H9 (cell line): ENCODE data around the gene CDH13. TPM values are rescaled to one million over a fixed set of nuclear protein-coding genes. Genes with fewer than 3 reads are reported as not detected.

Experiments
- DNase-seq: peaks from one replicate; pipeline ENCODE4 v3.0.0-alpha.2; 2017
- H2AFZ ChIP-seq: one replicate; pipeline ENCODE4 v1.6.1; 2013; ENCODE audit warnings: mild to moderate bottlenecking, low read length, control low read depth, moderate library complexity
- H2AK5ac ChIP-seq: 2 replicates; pipeline ENCODE4 v1.6.1; 2013; ENCODE audit warnings: low read length, control low read depth, mixed read lengths; ENCODE audit not compliant: insufficient read length
- H2BK120ac ChIP-seq: one replicate; pipeline ENCODE4 v1.6.1; 2013; ENCODE audit warnings: low read depth, mild to moderate bottlenecking, low read length, control low read depth, inconsistent platforms; ENCODE audit not compliant: poor library complexity, severe bottlenecking
- H2BK12ac ChIP-seq: 2 replicates; pipeline ENCODE4 v1.6.1; 2013; ENCODE audit warnings: low read length, control low read depth, mixed read lengths, low read depth; ENCODE audit not compliant: insufficient read length
- H2BK15ac ChIP-seq: 2 replicates; pipeline ENCODE4 v1.6.1; 2013; ENCODE audit warnings: low read depth, low read length, control low read depth
- H2BK20ac ChIP-seq: one replicate; pipeline ENCODE4 v1.6.1; 2013; ENCODE audit warnings: low read depth, mild to moderate bottlenecking, low read length, control low read depth, inconsistent platforms; ENCODE audit not compliant: poor library complexity, severe bottlenecking
- H2BK5ac ChIP-seq: 2 replicates; pipeline ENCODE4 v1.6.1; 2013; ENCODE audit warnings: low read length, control low read depth, mixed read lengths; ENCODE audit not compliant: insufficient read length
- H3K14ac ChIP-seq: 2 replicates; pipeline ENCODE4 v1.6.1; 2013; ENCODE audit warnings: low read length, control low read depth; ENCODE audit not compliant: insufficient read depth
- H3K18ac ChIP-seq: 2 replicates; pipeline ENCODE4 v1.6.1; 2013; ENCODE audit warnings: low read depth, mild to moderate bottlenecking, mixed read lengths, low read length, control low read depth; ENCODE audit not compliant: insufficient read length
- H3K23ac ChIP-seq: 2 replicates; pipeline ENCODE4 v1.6.1; 2013; ENCODE audit warnings: low read length, control low read depth, mixed read lengths, low read depth; ENCODE audit not compliant: insufficient read length
- H3K23me2 ChIP-seq: 2 replicates; pipeline ENCODE4 v1.6.1; 2013; ENCODE audit warnings: low read depth, mild to moderate bottlenecking, mixed read lengths, low read length, control low read depth; ENCODE audit not compliant: insufficient read length, poor library complexity, severe bottlenecking
- H3K27ac ChIP-seq: 2 replicates; pipeline ENCODE4 v1.5.1; 2013; ENCODE audit warnings: low read length, control low read depth, mixed read lengths, low read depth; ENCODE audit not compliant: insufficient read length
- H3K27me3 ChIP-seq: 2 replicates; pipeline ENCODE4 v1.6.1; 2013; ENCODE audit warnings: low read length, control low read depth, inconsistent platforms; ENCODE audit not compliant: insufficient read depth
- H3K4ac ChIP-seq: 2 replicates; pipeline ENCODE4 v1.6.1; 2013; ENCODE audit warnings: low read depth, mild to moderate bottlenecking, control low read depth, inconsistent platforms, low read length, moderate library complexity
- H3K4me1 ChIP-seq: 2 replicates; pipeline ENCODE4 v1.6.1; 2013; ENCODE audit warnings: low read length, control low read depth, inconsistent platforms; ENCODE audit not compliant: insufficient read depth
- H3K4me2 ChIP-seq: 2 replicates; pipeline ENCODE4 v1.6.1; 2013; ENCODE audit warnings: low read length, control low read depth, mixed read lengths; ENCODE audit not compliant: insufficient read length, insufficient read depth
- H3K56ac ChIP-seq: 2 replicates; pipeline ENCODE4 v1.6.1; 2013; ENCODE audit warnings: low read depth, mild to moderate bottlenecking, mixed read lengths, low read length, control low read depth; ENCODE audit not compliant: insufficient read length
- H3K79me1 ChIP-seq: 2 replicates; pipeline ENCODE4 v1.6.1; 2013; ENCODE audit warnings: low read depth, mild to moderate bottlenecking, moderate library complexity, low read length, control low read depth, inconsistent platforms; ENCODE audit not compliant: insufficient read depth, poor library complexity, severe bottlenecking
- H3K79me2 ChIP-seq: 2 replicates; pipeline ENCODE4 v1.6.1; 2013; ENCODE audit warnings: low read length, control low read depth, inconsistent platforms; ENCODE audit not compliant: insufficient read depth
- H3K9ac ChIP-seq: 2 replicates; pipeline ENCODE4 v1.6.1; 2013; ENCODE audit warnings: low read length, control low read depth, mixed read lengths; ENCODE audit not compliant: insufficient read length; ENCODE audit errors: extremely low read depth
- H3K9me3 ChIP-seq: one replicate; pipeline ENCODE4 v1.6.1; 2013; ENCODE audit warnings: low read depth, low read length, inconsistent platforms; ENCODE audit not compliant: control insufficient read depth
- H3T11ph ChIP-seq: one replicate; pipeline ENCODE4 v1.6.1; 2013; ENCODE audit warnings: mild to moderate bottlenecking, low read length, control low read depth, inconsistent platforms
- H4K20me1 ChIP-seq: one replicate; pipeline ENCODE4 v1.6.1; 2013; ENCODE audit not compliant: control insufficient read depth, insufficient read length, insufficient read depth
- H4K5ac ChIP-seq: 2 replicates; pipeline ENCODE4 v1.6.1; 2013; ENCODE audit warnings: low read depth, mild to moderate bottlenecking, mixed read lengths, low read length, control low read depth; ENCODE audit not compliant: insufficient read length
- H4K8ac ChIP-seq: replicated peaks from 2 replicates; pipeline ENCODE4 v1.6.1; 2013; ENCODE audit warnings: low read length, control low read depth, mixed read lengths, low read depth; ENCODE audit not compliant: insufficient read length
- H4K91ac ChIP-seq: 2 replicates; pipeline ENCODE4 v1.6.1; 2013; ENCODE audit warnings: low read depth, mild to moderate bottlenecking, moderate library complexity, mixed read lengths, low read length, control low read depth; ENCODE audit not compliant: insufficient read length
- H3K27ac Mint-ChIP-seq, 3 experiments: 2 replicates in 2 of 3; 3 replicates in 1 of 3; pipeline ENCODE4 v1.8.0; 2020 to 2021; ENCODE audit warnings: mixed read lengths in 3 of 3, mild to moderate bottlenecking in 1 of 3, moderate library complexity in 1 of 3
- H3K27me3 Mint-ChIP-seq: 2 replicates; pipeline ENCODE4 v1.8.0; 2021; ENCODE audit warnings: low read depth, mild to moderate bottlenecking, moderate library complexity, mixed read lengths
- H3K36me3 Mint-ChIP-seq, 3 experiments: 2 replicates in 2 of 3; 3 replicates in 1 of 3; pipeline ENCODE4 v1.8.0; 2020 to 2021; ENCODE audit warnings: low read depth in 3 of 3, mixed read lengths in 3 of 3; ENCODE audit not compliant: insufficient read depth in 1 of 3
- H3K4me1 Mint-ChIP-seq, 2 experiments: 2 replicates each; pipeline ENCODE4 v1.8.0; 2020; ENCODE audit warnings: mixed read lengths in 2 of 2
- H3K4me3 Mint-ChIP-seq, 2 experiments: 2 replicates in 1 of 2; 3 replicates in 1 of 2; pipeline ENCODE4 v1.8.0; 2020 to 2021; ENCODE audit warnings: mild to moderate bottlenecking in 2 of 2, mixed read lengths in 2 of 2, moderate library complexity in 1 of 2
- H3K9me3 Mint-ChIP-seq, 2 experiments: 2 replicates in 1 of 2; 3 replicates in 1 of 2; pipeline ENCODE4 v1.8.0; 2020; ENCODE audit warnings: mild to moderate bottlenecking in 2 of 2, mixed read lengths in 2 of 2, moderate library complexity in 1 of 2
- WGBS: extraction: QIAGEN DNeasy Blood & Tissue Kit; methylation state at CpG from one replicate; pipeline ENCODE4 v1.1.7; 2013; ENCODE audit warnings: missing lambda C conversion rate, low lambda C conversion rate, mixed read lengths; ENCODE audit not compliant: insufficient read length; ENCODE audit errors: extremely low coverage; 5-methylcytosine and 5-hydroxymethylcytosine counted together
- total RNA-seq: library from RNA; stranded (reverse); gene quantifications from 2 replicates; pipeline ENCODE4 v1.2.1, GENCODE V29; 2021
- TF ChIP-seq, protein P1 (sequence below): fragments of 200-600 bp; sonication (generic); conservative IDR thresholded peaks from 3 replicates; pipeline ENCODE4 v1.8.0; 2021; ENCODE audit warnings: antibody characterized with exemption, mild to moderate bottlenecking

CDH13 gene
- total RNA-seq, 1 experiment from 2014 or later = 1.5 TPM

DNA sequence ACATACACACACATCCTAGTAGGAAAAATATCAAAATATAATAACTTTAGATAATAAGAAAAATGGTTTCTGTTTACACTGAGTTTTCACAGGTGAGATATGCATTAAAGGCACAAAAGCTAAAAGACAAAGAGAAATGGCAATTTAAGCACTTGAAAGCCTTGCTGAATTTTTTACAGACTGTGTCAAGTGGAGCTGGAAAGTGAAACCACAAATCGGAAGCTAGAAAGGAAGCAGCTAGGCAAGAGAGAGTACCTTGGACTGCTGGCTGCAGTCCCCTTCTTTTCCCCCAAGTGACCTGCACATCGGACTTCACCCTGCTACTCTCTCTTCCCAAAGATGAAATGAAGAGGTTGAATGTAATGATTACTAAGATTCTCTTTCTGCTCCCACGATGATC, 135.1 kb downstream of the CDH13 start:
- Histone ChIP-seq H3K79me1 (no peaks in the 10 kb centered on the region), H4K5ac (no peak overlapping the region), H2BK15ac (no peak overlapping the region), H2BK20ac (no peak overlapping the region), H2BK12ac (no peak overlapping the region), H4K8ac (no peak overlapping the region), H3K9me3 (no peaks in the 10 kb centered on the region), H3K27ac (no peak overlapping the region), H2AK5ac (no peak overlapping the region), H2BK5ac (no peak overlapping the region), H3K79me2 (no peaks in the 10 kb centered on the region), H4K20me1 (no peaks in the 10 kb centered on the region), H3K27me3 (no peaks in the 10 kb centered on the region), H3K4me1 (no peaks in the 10 kb centered on the region; the same call in 1 of the 2 replicates), H3K18ac (no peak overlapping the region), H3K4me2 (no peak overlapping the region), H4K91ac (no peak overlapping the region), H3K56ac (no peak overlapping the region), H3K23ac (no peak overlapping the region), H3T11ph (no peak overlapping the region), H2AFZ (no peak overlapping the region), H3K23me2 (no peaks in the 10 kb centered on the region), H3K9ac (no peak overlapping the region), H3K14ac (no peak overlapping the region), H2BK120ac (no peak overlapping the region), H3K4ac (no peak overlapping the region)
- Mint-ChIP-seq H3K4me3 (no peak overlapping the region), H3K27ac (no peak overlapping the region), H3K9me3 (peaks cover 0 to 6% of the 10 kb centered on the region in 2 experiments; a peak in 2 of 5 replicates), H3K27me3 (peaks cover under 1% of the 10 kb centered on the region), H3K4me1 (peaks cover 10 to 13% of the 10 kb centered on the region in 2 experiments), H3K36me3 (peaks cover 0 to 1% (median 0%) of the 10 kb centered on the region in 3 experiments; a peak in 1 of 7 replicates)
- TF ChIP-seq, protein P1, sequence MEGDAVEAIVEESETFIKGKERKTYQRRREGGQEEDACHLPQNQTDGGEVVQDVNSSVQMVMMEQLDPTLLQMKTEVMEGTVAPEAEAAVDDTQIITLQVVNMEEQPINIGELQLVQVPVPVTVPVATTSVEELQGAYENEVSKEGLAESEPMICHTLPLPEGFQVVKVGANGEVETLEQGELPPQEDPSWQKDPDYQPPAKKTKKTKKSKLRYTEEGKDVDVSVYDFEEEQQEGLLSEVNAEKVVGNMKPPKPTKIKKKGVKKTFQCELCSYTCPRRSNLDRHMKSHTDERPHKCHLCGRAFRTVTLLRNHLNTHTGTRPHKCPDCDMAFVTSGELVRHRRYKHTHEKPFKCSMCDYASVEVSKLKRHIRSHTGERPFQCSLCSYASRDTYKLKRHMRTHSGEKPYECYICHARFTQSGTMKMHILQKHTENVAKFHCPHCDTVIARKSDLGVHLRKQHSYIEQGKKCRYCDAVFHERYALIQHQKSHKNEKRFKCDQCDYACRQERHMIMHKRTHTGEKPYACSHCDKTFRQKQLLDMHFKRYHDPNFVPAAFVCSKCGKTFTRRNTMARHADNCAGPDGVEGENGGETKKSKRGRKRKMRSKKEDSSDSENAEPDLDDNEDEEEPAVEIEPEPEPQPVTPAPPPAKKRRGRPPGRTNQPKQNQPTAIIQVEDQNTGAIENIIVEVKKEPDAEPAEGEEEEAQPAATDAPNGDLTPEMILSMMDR = no peak
- no CpG with 5 or more reads among the region's 3 CpGs for WGBS
- DNase-seq = no peak
